Measurements from ENCODE around the gene MB.
"Not testable (repeated sequence)": the region's sequence is repeated elsewhere in the genome, so short reads cannot be mapped to it uniquely, and the experiment has no call there.

Gene MB

GRCh38 chr22:35617137-35617755 is at the start of gene MB:
MB (minus strand) TSS chr22:35617329; CDS start chr22:35617257, 72 bp downstream.
- H3K4me1 Mint-ChIP-seq, result peaks cover 14% of the 10 kb centered on the region
- no peak for TF ChIP-seq CTCF (IDR thresholded peaks at IDR 0.05; ENCODE audit: unreplicated experiment in 3 of 3)
- no peaks in the 10 kb centered on the region for H3K9me3 Mint-ChIP-seq
- H3K36me3 Mint-ChIP-seq (ENCODE audit: low read depth), result no peaks in the 10 kb centered on the region
- H3K27me3 Mint-ChIP-seq (ENCODE audit: low read depth), result peaks cover 9% of the 10 kb centered on the region
- H3K4me3 Mint-ChIP-seq, result no peak within 1 kb of the TSS
- H3K27ac Mint-ChIP-seq, result no peak within 1 kb of the TSS

GRCh38 chr22:35666699-35667098 is 49.6 kb upstream of the MB start:
- H3K27ac Mint-ChIP-seq; H3K4me3 Mint-ChIP-seq; H3K36me3 Mint-ChIP-seq (ENCODE audit: low read depth); H3K4me1 Mint-ChIP-seq; H3K27me3 Mint-ChIP-seq (ENCODE audit: low read depth): not testable (repeated sequence)
- H3K9me3 Mint-ChIP-seq, result peaks cover 22% of the 10 kb centered on the region

- H3K36me3 Mint-ChIP-seq (ENCODE audit: low read depth), result no peaks in the 10 kb centered on the region
- no peak for TF ChIP-seq CTCF (IDR thresholded peaks at IDR 0.05; ENCODE audit: unreplicated experiment in 3 of 3)
These were observed 47.9 kb upstream of the MB start for GRCh38 chr22:35664955-35665587.

GRCh38 chr22:35663371-35663770 is 46.2 kb upstream of the MB start:
- H3K4me3 Mint-ChIP-seq, result no peak overlapping the region
- H3K27me3 Mint-ChIP-seq (ENCODE audit: low read depth), result no peaks in the 10 kb centered on the region
- H3K27ac Mint-ChIP-seq, result no peak overlapping the region
- peaks cover 5% of the 10 kb centered on the region for H3K4me1 Mint-ChIP-seq
- peaks cover 26% of the 10 kb centered on the region for H3K9me3 Mint-ChIP-seq
- peaks cover 3% of the 10 kb centered on the region for H3K36me3 Mint-ChIP-seq (ENCODE audit: low read depth)
- no peak for TF ChIP-seq CTCF (IDR thresholded peaks at IDR 0.05; ENCODE audit: unreplicated experiment in 3 of 3)

More at GRCh38 chr22:35664955-35665587, 47.9 kb upstream of the MB start:
- Mint-ChIP-seq H3K4me3 (no peak overlapping the region), H3K4me1 (peaks cover 5% of the 10 kb centered on the region), H3K27ac (no peak overlapping the region), H3K9me3 (peaks cover 22% of the 10 kb centered on the region), H3K27me3 (ENCODE audit: low read depth) (no peaks in the 10 kb centered on the region)

GRCh38 chr22:35662914-35663313 is 45.8 kb upstream of the MB start:
- Mint-ChIP-seq H3K27ac (no peak overlapping the region), H3K4me1 (peaks cover 5% of the 10 kb centered on the region), H3K9me3 (peaks cover 22% of the 10 kb centered on the region), H3K4me3 (no peak overlapping the region), H3K27me3 (ENCODE audit: low read depth) (no peaks in the 10 kb centered on the region), H3K36me3 (ENCODE audit: low read depth) (peaks cover 3% of the 10 kb centered on the region)
- TF ChIP-seq CTCF (IDR thresholded peaks at IDR 0.05; ENCODE audit: unreplicated experiment in 3 of 3), result no peak

- Mint-ChIP-seq H3K27ac (no peak overlapping the region), H3K27me3 (ENCODE audit: low read depth) (no peaks in the 10 kb centered on the region), H3K36me3 (ENCODE audit: low read depth) (peaks cover 3% of the 10 kb centered on the region), H3K4me1 (peaks cover 5% of the 10 kb centered on the region), H3K4me3 (no peak overlapping the region), H3K9me3 (peaks cover 11% of the 10 kb centered on the region)
- TF ChIP-seq CTCF (IDR thresholded peaks at IDR 0.05; ENCODE audit: unreplicated experiment in 3 of 3), result no peak
These were observed 44.3 kb upstream of the MB start for GRCh38 chr22:35661464-35661863.
